WTC11 (cell line): Measurements from ENCODE around the gene GPD1L. TPM values are rescaled to one million over a fixed set of nuclear protein-coding genes. Genes with fewer than 3 reads are reported as not detected.
"Not testable (repeated sequence)": the region's sequence is repeated elsewhere in the genome, so short reads cannot be mapped to it uniquely, and the experiment has no call there.

Source experiments
- ATAC-seq: fragments of 200-7000 bp; cut with Tn5 transposase; 2 replicates; pipeline ENCODE4 v1.10.0; 2021; ENCODE audit warnings: mild to moderate bottlenecking, moderate library complexity
- CTCF ChIA-PET: fragments of 300-600 bp; sonication (Branson Sonifier 250); formaldehyde crosslinking; loops from one replicate; lab custom pipeline; 2021; ENCODE audit warnings: antibody characterized with exemption; lab: Charles Lee
- POLR2A ChIA-PET: fragments of 350-600 bp; sonication (Branson Sonifier 250); formaldehyde crosslinking; loops from one replicate; lab custom pipeline; 2021; ENCODE audit warnings: antibody characterized with exemption; lab: Charles Lee
- DNase-seq: peaks from one replicate; pipeline ENCODE4 v3.0.0; 2021; ENCODE audit warnings: low spot score
- H3K27ac Mint-ChIP-seq: 2 replicates; pipeline ENCODE4 v1.8.0; 2021; ENCODE audit warnings: mixed read lengths
- H3K27me3 Mint-ChIP-seq: 2 replicates; pipeline ENCODE4 v1.8.0; 2021; ENCODE audit warnings: low read depth, mild to moderate bottlenecking, moderate library complexity, mixed read lengths
- H3K36me3 Mint-ChIP-seq: 2 replicates; pipeline ENCODE4 v1.8.0; 2021; ENCODE audit warnings: mixed read lengths
- H3K4me1 Mint-ChIP-seq: 2 replicates; pipeline ENCODE4 v1.8.0; 2022; ENCODE audit warnings: mixed read lengths
- H3K4me3 Mint-ChIP-seq: 2 replicates; pipeline ENCODE4 v1.8.0; 2021; ENCODE audit warnings: mild to moderate bottlenecking, moderate library complexity, mixed read lengths
- H3K9me3 Mint-ChIP-seq: 2 replicates; pipeline ENCODE4 v1.8.0; 2021; ENCODE audit warnings: mixed read lengths
- CREB1 ChIP-seq: sonication (generic); formaldehyde crosslinking; IDR thresholded peaks from 2 replicates; pipeline ENCODE4 v1.8.0; 2023; ENCODE audit warnings: mild to moderate bottlenecking, missing genetic modification reagents
- EMX1 ChIP-seq: fragments of 250-450 bp; sonication (Bioruptor Pico); IDR thresholded peaks from 2 replicates; pipeline ENCODE4 v1.8.0; 2021; ENCODE audit warnings: mild to moderate bottlenecking
- ESRRA ChIP-seq: sonication (generic); formaldehyde crosslinking; IDR thresholded peaks from 2 replicates; pipeline ENCODE4 v1.8.1; 2022; ENCODE audit warnings: mild to moderate bottlenecking, missing genetic modification reagents, borderline replicate concordance
- ETV6 ChIP-seq: sonication (generic); formaldehyde crosslinking; IDR thresholded peaks from 2 replicates; pipeline ENCODE4 v1.8.1; 2022; ENCODE audit warnings: mild to moderate bottlenecking, missing genetic modification reagents
- HMGA2 ChIP-seq: fragments of 250-450 bp; sonication (Bioruptor Pico); IDR thresholded peaks from 2 replicates; pipeline ENCODE4 v1.4.0; 2021; ENCODE audit warnings: mild to moderate bottlenecking, moderate library complexity
- JUN ChIP-seq: sonication (generic); formaldehyde crosslinking; IDR thresholded peaks from 2 replicates; pipeline ENCODE4 v1.8.0; 2023; ENCODE audit warnings: mild to moderate bottlenecking, missing genetic modification reagents
- KAT7 ChIP-seq: sonication (generic); formaldehyde crosslinking; IDR thresholded peaks from 2 replicates; pipeline ENCODE4 v1.8.1; 2023; ENCODE audit warnings: missing genetic modification reagents, mild to moderate bottlenecking, borderline replicate concordance
- NFYB ChIP-seq: sonication (generic); formaldehyde crosslinking; conservative IDR thresholded peaks from 2 replicates; pipeline ENCODE4 v1.8.0; 2022; ENCODE audit warnings: low read depth, missing genetic modification reagents
- NR1H2 ChIP-seq: sonication (generic); formaldehyde crosslinking; IDR thresholded peaks from 2 replicates; pipeline ENCODE4 v1.9.0; 2021; ENCODE audit warnings: mild to moderate bottlenecking, moderate library complexity, missing genetic modification reagents
- NR3C1 ChIP-seq: sonication (generic); formaldehyde crosslinking; conservative IDR thresholded peaks from 2 replicates; pipeline ENCODE4 v1.8.1; 2023; ENCODE audit warnings: low read depth, mild to moderate bottlenecking, missing genetic modification reagents
- SOX15 ChIP-seq: fragments of 250-450 bp; sonication (Bioruptor Pico); IDR thresholded peaks from 2 replicates; pipeline ENCODE4 v1.9.0; 2021; ENCODE audit warnings: mild to moderate bottlenecking
- TEAD4 ChIP-seq: sonication (generic); formaldehyde crosslinking; IDR thresholded peaks from 2 replicates; pipeline ENCODE4 v1.8.0; 2022; ENCODE audit warnings: mild to moderate bottlenecking, missing genetic modification reagents
- ZNF219 ChIP-seq: sonication (generic); formaldehyde crosslinking; IDR thresholded peaks from 2 replicates; pipeline ENCODE4 v1.8.0; 2023; ENCODE audit warnings: missing genetic modification reagents, mild to moderate bottlenecking, borderline replicate concordance
- ZNF232 ChIP-seq: sonication (generic); formaldehyde crosslinking; IDR thresholded peaks from 2 replicates; pipeline ENCODE4 v1.8.0; 2022; ENCODE audit warnings: mild to moderate bottlenecking, missing genetic modification reagents
- ZNF317 ChIP-seq: sonication (generic); formaldehyde crosslinking; IDR thresholded peaks from 2 replicates; pipeline ENCODE4 v1.8.1; 2023; ENCODE audit warnings: low read depth, mild to moderate bottlenecking, moderate library complexity, missing genetic modification reagents, borderline replicate concordance
- ZNF396 ChIP-seq: fragments of 250-450 bp; sonication (Bioruptor Pico); IDR thresholded peaks from 2 replicates; pipeline ENCODE4 v1.8.0; 2021; ENCODE audit warnings: mild to moderate bottlenecking, moderate library complexity, borderline replicate concordance
- ZNF423 ChIP-seq: fragments of 250-450 bp; sonication (Bioruptor Pico); IDR thresholded peaks from 2 replicates; pipeline ENCODE4 v2.1.2; 2022; ENCODE audit warnings: mild to moderate bottlenecking, moderate library complexity
- total RNA-seq: library from RNA; stranded (reverse); gene quantifications from 3 replicates; pipeline ENCODE4 v1.2.3, GENCODE V29; 2021
- TF ChIP-seq, protein P1 (sequence below): fragments of 200-600 bp; IDR thresholded peaks from 2 replicates; pipeline ENCODE4 v1.8.0; 2022; ENCODE audit warnings: antibody characterized with exemption
- TF ChIP-seq, protein P2 (sequence below): sonication (generic); formaldehyde crosslinking; IDR thresholded peaks from 2 replicates; pipeline ENCODE4 v1.8.1; 2023; ENCODE audit warnings: mild to moderate bottlenecking, missing genetic modification reagents
- TF ChIP-seq, protein P3 (sequence below): sonication (generic); formaldehyde crosslinking; IDR thresholded peaks from 2 replicates; pipeline ENCODE4 v1.8.1; 2022; ENCODE audit warnings: missing genetic modification reagents, borderline replicate concordance
- TF ChIP-seq, protein P4 (sequence below): fragments of 250-450 bp; sonication (Bioruptor Pico); IDR thresholded peaks from 2 replicates; pipeline ENCODE4 v1.9.0; 2021; ENCODE audit warnings: mild to moderate bottlenecking

The GPD1L gene
- total RNA-seq, 1 experiment from 2014 or later, result 5.8 TPM

DNA sequence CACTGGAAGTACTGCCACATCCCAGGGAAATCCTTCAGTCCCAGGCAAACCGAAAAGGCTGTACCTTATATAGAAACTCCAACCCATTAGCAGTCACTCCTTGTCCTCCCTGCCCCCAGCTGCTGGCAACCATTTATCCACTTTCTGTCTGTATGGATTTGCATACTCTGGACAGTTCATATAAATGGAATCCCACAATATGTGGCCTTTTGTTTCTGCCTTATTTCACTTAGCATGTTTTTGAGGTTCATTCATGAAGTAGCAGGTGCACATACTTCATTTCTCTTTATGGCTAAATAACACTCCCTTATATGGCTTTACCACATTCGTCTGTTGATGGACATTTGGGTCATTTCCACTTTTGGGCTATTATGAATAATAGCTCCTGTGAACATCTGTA is 80.5 kb downstream of the GPD1L start (continued):
- TF ChIP-seq ZNF423 (CRISPR knock-in tag) (no peak), NR1H2 (no peak), ZNF232 (CRISPR knock-in tag) (no peak), TEAD4 (no peak), EMX1 (CRISPR knock-in tag) (no peak), CREB1 (CRISPR knock-in tag) (no peak), SOX15 (CRISPR knock-in tag) (no peak), ETV6 (CRISPR knock-in tag) (no peak)
- TF ChIP-seq, protein P1, sequence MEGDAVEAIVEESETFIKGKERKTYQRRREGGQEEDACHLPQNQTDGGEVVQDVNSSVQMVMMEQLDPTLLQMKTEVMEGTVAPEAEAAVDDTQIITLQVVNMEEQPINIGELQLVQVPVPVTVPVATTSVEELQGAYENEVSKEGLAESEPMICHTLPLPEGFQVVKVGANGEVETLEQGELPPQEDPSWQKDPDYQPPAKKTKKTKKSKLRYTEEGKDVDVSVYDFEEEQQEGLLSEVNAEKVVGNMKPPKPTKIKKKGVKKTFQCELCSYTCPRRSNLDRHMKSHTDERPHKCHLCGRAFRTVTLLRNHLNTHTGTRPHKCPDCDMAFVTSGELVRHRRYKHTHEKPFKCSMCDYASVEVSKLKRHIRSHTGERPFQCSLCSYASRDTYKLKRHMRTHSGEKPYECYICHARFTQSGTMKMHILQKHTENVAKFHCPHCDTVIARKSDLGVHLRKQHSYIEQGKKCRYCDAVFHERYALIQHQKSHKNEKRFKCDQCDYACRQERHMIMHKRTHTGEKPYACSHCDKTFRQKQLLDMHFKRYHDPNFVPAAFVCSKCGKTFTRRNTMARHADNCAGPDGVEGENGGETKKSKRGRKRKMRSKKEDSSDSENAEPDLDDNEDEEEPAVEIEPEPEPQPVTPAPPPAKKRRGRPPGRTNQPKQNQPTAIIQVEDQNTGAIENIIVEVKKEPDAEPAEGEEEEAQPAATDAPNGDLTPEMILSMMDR, result no peak
- TF ChIP-seq, protein P2, sequence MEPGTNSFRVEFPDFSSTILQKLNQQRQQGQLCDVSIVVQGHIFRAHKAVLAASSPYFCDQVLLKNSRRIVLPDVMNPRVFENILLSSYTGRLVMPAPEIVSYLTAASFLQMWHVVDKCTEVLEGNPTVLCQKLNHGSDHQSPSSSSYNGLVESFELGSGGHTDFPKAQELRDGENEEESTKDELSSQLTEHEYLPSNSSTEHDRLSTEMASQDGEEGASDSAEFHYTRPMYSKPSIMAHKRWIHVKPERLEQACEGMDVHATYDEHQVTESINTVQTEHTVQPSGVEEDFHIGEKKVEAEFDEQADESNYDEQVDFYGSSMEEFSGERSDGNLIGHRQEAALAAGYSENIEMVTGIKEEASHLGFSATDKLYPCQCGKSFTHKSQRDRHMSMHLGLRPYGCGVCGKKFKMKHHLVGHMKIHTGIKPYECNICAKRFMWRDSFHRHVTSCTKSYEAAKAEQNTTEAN, result no peak

DNA sequence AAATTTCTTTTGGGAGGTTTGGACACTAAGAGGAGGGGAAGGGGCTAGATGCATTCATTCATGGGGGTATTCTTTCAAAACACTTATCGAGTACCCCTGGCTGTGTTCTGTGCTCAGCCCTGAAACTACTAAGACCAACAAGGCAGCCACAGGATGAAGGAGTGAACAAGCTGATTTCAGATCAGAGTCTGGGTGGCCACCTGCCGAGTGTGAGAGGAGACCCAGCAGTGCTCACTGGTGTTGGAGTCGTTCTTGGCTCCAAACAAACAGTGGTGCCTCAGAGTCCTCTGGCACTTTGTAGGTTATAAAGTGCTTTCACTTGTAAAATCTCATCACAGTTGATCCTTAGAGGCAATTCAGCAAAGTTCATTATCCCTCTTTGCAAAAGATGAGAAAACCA is 83.3 kb downstream of the GPD1L start:
- Mint-ChIP-seq H3K27ac (no peak overlapping the region), H3K4me3 (no peak overlapping the region), H3K27me3 (no peaks in the 10 kb centered on the region), H3K9me3 (no peaks in the 10 kb centered on the region), H3K4me1 (peaks cover 16% of the 10 kb centered on the region), H3K36me3 (no peaks in the 10 kb centered on the region)
- no peak for DNase-seq
- POLR2A ChIA-PET, result no interaction called here
- ATAC-seq, result no peak; the same call in 1 of the 2 replicates
- CTCF ChIA-PET, result no interaction called here
- TF ChIP-seq NR3C1 (no peak), ZNF317 (no peak), KAT7 (no peak), ESRRA (CRISPR knock-in tag) (no peak), TEAD4 (no peak), ZNF396 (no peak), HMGA2 (CRISPR knock-in tag) (no peak)
- TF ChIP-seq, protein P3, sequence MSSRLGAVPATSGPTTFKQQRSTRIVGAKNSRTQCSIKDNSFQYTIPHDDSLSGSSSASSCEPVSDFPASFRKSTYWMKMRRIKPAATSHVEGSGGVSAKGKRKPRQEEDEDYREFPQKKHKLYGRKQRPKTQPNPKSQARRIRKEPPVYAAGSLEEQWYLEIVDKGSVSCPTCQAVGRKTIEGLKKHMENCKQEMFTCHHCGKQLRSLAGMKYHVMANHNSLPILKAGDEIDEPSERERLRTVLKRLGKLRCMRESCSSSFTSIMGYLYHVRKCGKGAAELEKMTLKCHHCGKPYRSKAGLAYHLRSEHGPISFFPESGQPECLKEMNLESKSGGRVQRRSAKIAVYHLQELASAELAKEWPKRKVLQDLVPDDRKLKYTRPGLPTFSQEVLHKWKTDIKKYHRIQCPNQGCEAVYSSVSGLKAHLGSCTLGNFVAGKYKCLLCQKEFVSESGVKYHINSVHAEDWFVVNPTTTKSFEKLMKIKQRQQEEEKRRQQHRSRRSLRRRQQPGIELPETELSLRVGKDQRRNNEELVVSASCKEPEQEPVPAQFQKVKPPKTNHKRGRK (CRISPR knock-in tag), result no peak
- TF ChIP-seq, protein P4, sequence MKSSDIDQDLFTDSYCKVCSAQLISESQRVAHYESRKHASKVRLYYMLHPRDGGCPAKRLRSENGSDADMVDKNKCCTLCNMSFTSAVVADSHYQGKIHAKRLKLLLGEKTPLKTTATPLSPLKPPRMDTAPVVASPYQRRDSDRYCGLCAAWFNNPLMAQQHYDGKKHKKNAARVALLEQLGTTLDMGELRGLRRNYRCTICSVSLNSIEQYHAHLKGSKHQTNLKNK, result no peak

DNA sequence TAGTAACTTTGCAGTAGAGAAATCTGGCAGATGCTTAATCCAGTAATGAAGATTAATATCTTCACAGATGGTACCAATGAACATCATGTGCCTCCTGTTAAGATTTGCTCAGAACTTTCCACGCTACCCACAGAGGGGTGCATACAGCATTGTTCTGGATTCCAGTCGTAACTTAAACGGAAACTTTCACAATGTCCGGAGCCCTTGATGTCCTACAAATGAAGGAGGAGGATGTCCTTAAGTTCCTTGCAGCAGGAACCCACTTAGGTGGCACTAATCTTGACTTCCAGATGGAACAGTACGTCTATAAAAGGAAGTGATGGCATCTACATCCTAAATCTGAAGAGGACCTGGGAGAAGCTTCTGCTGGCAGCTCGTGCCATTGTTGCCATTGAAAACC is 84.1 kb downstream of the GPD1L start:
- H3K4me3 Mint-ChIP-seq, ATAC-seq, H3K27ac Mint-ChIP-seq, POLR2A ChIA-PET, H3K9me3 Mint-ChIP-seq, DNase-seq, H3K36me3 Mint-ChIP-seq, H3K27me3 Mint-ChIP-seq: not testable (repeated sequence)
- CTCF ChIA-PET, result interaction anchor here (0.7 kb wide), 1 partner anchor 15 kb away, joined by 3 read pairs; no protein-coding TSS in a partner anchor
- peaks cover 16% of the 10 kb centered on the region for H3K4me1 Mint-ChIP-seq

DNA sequence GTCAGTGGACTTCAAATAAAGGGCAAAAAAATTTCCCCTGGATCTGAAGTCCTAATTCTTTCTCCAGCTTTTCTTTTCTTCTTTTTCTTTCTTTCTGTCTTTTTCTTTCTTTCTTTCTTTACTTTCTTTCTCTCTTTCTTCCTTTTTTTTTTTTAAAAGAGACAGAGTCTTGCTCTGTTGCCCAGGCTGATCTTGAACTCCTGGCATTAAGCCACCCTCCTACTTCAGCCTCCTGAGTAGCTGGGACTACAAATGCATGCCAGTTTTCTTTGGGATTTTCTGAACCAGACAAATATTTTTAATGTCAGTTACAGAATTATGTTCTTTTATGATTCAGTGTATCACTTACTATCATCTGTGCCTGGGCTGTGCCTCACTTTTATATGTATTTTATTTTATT is 86.7 kb downstream of the GPD1L start:
- Mint-ChIP-seq H3K27ac (no peak overlapping the region), H3K4me3 (no peak overlapping the region), H3K27me3 (no peaks in the 10 kb centered on the region), H3K9me3 (no peaks in the 10 kb centered on the region), H3K36me3 (no peaks in the 10 kb centered on the region), H3K4me1 (peaks cover 10% of the 10 kb centered on the region)
- DNase-seq (no peak), ATAC-seq (no peak)
- ChIA-PET CTCF (no interaction called here), POLR2A (no interaction called here)
- TF ChIP-seq, protein P1, result no peak
- no peak for TF ChIP-seq NFYB
- TF ChIP-seq JUN, result no peak
- no peak for TF ChIP-seq ZNF219 (CRISPR knock-in tag)
